HG03521 (cell line): Measurements from ENCODE around the gene PRDM16.
"Not testable (repeated sequence)": the region's sequence is repeated elsewhere in the genome, so short reads cannot be mapped to it uniquely, and the experiment has no call there.

Experiments used
- ATAC-seq: cut with Tn5 transposase; IDR thresholded peaks from one replicate; pipeline ENCODE4 v1.9.1; 2021; ENCODE audit warnings: mild to moderate bottlenecking, moderate library complexity; ENCODE audit not compliant: unreplicated experiment

PRDM16 gene

GRCh38 chr1:3080053-3080955 is 11.3 kb downstream of the PRDM16 start:
- ATAC-seq = no peak

- no peak for ATAC-seq
Measured at GRCh38 chr1:3081171-3081683, 12.2 kb downstream of the PRDM16 start.

- ATAC-seq = no peak
Measured at GRCh38 chr1:3082051-3082450, 13.0 kb downstream of the PRDM16 start.

GRCh38 chr1:3082571-3083516 is 13.8 kb downstream of the PRDM16 start:
- no peak for ATAC-seq

GRCh38 chr1:3084154-3084553 is 15.2 kb downstream of the PRDM16 start:
- ATAC-seq = no peak

GRCh38 chr1:3084726-3085125 is 15.7 kb downstream of the PRDM16 start:
- no peak for ATAC-seq

GRCh38 chr1:3085721-3086120 is 16.7 kb downstream of the PRDM16 start:
- no peak for ATAC-seq

GRCh38 chr1:3086272-3086974 is 17.4 kb downstream of the PRDM16 start:
- ATAC-seq = no peak

- no peak for ATAC-seq
Measured at GRCh38 chr1:3087049-3087448, 18.0 kb downstream of the PRDM16 start.

- not testable (repeated sequence) for ATAC-seq
Measured at GRCh38 chr1:3087946-3088668, 19.1 kb downstream of the PRDM16 start.

- ATAC-seq = no peak
Measured at GRCh38 chr1:3089490-3089889, 20.5 kb downstream of the PRDM16 start.

GRCh38 chr1:3091334-3091733 is 22.3 kb downstream of the PRDM16 start:
- no peak for ATAC-seq

GRCh38 chr1:3092530-3092929 is 23.5 kb downstream of the PRDM16 start:
- ATAC-seq = no peak

GRCh38 chr1:3093898-3094626 is 25.1 kb downstream of the PRDM16 start:
- no peak for ATAC-seq

- ATAC-seq = no peak
Measured at GRCh38 chr1:3094863-3095780, 26.1 kb downstream of the PRDM16 start.

GRCh38 chr1:3096345-3096744 is 27.3 kb downstream of the PRDM16 start:
- ATAC-seq = no peak

GRCh38 chr1:3097231-3097630 is 28.2 kb downstream of the PRDM16 start:
- ATAC-seq = no peak

GRCh38 chr1:3097861-3098260 is 28.9 kb downstream of the PRDM16 start:
- ATAC-seq = no peak
